ENCODE results near the gene PLAU. TPM values are rescaled to one million over a fixed set of nuclear protein-coding genes. Genes with fewer than 3 reads are reported as not detected.

PLAU gene
- total RNA-seq, 6 experiments from 2014 or later, result 0.24 to 4.3 (median 0.87) TPM

DNA sequence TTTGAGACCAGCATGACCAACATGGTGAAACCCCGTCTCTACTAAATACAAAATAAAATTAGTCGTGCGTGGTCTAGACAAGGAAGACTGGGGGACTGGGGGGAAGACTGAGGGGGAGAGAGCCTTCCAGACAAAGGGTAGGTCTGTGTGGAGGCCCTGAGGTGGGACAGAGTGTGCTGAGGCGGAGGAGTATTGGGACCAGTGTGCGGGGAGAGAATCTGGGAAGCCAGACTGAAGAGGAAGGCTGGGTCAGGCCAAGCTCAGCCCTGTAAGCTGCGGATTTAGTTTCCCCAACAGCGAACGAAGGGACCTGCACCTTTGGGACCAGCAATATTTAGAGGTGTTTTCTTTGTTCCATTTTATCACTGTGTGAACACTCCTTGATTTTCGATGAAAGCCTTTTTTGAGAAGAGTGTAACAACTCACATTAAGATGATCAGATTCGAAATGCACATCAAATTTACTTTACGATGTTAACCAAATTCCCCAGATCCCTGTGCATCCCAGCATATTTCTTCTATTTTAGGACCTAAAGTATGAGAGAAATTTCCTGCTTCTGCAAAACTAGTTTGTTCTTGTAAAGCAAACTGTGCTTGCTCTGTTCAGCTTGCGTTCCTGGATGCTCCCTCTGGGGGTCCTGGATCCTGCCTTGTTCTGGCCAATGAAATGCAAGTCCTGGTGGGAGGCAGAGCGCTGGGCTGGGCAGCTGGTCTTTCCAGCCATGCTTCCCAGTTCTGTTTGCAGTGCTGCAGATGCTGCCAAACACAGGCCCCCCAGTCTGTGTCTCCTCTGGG lies 39.4 kb downstream of the PLAU start:
- intact Hi-C loops (cut with DNase I), result no loop called here
- ATAC-seq, result no peak
- no peak for DNase-seq
- H3K36me3 ChIP-seq, result no peaks in the 10 kb centered on the region
- H3K27me3 ChIP-seq, result no peaks in the 10 kb centered on the region
- H3K4me3 ChIP-seq, result no peak overlapping the region
- H3K9me3 ChIP-seq, result no peaks in the 10 kb centered on the region
- 65% methylated on average over 13 of the region's 13 CpGs for WGBS (ENCODE audit: insufficient coverage, low coverage, low lambda C conversion rate, missing lambda C conversion rate)
- H3K4me1 ChIP-seq, result no peaks in the 10 kb centered on the region
- no peak overlapping the region for H3K27ac ChIP-seq
- TF ChIP-seq POLR2A (IDR thresholded peaks at IDR 0.05), result no peak
- TF ChIP-seq CTCF (IDR thresholded peaks at IDR 0.05), result no peak

- WGBS (ENCODE audit: insufficient coverage, low coverage, low lambda C conversion rate, missing lambda C conversion rate), result 80% methylated on average over 1 of the region's 1 CpG
- H3K27ac ChIP-seq, result no peak overlapping the region
- no peak for DNase-seq
- H3K27me3 ChIP-seq, result no peaks in the 10 kb centered on the region
- H3K36me3 ChIP-seq, result no peaks in the 10 kb centered on the region
- no peak overlapping the region for H3K4me3 ChIP-seq
- TF ChIP-seq CTCF (IDR thresholded peaks at IDR 0.05) (no peak), POLR2A (IDR thresholded peaks at IDR 0.05) (no peak)
- no peak for ATAC-seq
- H3K4me1 ChIP-seq, result no peaks in the 10 kb centered on the region
- intact Hi-C loops (cut with DNase I), result no loop called here
- H3K9me3 ChIP-seq, result no peaks in the 10 kb centered on the region
These were observed 42.7 kb downstream of the PLAU start for GRCh38 chr10:73953665-73954064.

DNA sequence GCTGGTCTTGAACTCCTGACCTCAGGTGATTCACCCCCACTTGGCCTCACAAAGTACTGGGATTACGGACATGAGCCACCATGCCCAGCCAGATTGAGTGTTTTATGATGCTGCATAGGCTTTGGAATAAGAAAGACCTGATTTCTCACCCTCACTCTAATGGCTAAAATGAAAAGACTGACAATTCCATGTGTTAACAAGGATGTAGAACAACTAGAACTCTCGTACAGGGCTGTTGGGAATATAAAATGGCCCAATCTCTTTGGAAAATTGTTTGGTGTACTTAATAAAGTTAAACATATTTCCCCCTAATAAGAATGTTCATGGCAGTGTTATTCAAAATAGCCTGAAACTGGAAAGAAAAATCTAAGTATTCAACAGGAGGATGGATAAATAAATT lies 43.8 kb downstream of the PLAU start:
- Histone ChIP-seq H3K27ac (no peak overlapping the region), H3K4me1 (no peaks in the 10 kb centered on the region), H3K9me3 (no peaks in the 10 kb centered on the region), H3K4me3 (no peak overlapping the region), H3K27me3 (no peaks in the 10 kb centered on the region), H3K36me3 (no peaks in the 10 kb centered on the region)
- ATAC-seq (no peak), DNase-seq (no peak)
- intact Hi-C loops (cut with DNase I), result no loop called here
- 94% methylated on average over 2 of the region's 2 CpGs for WGBS (ENCODE audit: insufficient coverage, low coverage, low lambda C conversion rate, missing lambda C conversion rate)
- TF ChIP-seq POLR2A (IDR thresholded peaks at IDR 0.05), result no peak
- TF ChIP-seq CTCF (IDR thresholded peaks at IDR 0.05), result no peak

DNA sequence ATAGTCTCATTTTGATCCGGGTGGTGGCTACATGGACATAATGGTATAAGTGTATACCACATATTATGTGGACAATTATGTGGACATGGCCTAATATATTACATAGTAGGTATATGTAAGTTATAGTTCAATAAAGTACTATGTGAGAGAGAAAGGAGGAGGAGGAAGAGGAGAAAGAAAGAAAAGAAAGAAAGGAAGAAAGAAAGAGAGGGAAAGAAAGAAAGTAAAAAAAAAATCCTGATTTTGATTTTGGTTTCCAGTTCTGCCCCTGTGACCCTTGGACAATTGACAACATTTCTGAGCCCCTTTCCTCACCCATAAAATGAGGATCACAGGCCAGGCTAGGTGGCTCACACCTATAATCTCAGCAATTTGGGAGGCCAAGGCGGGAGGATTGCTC lies 44.8 kb downstream of the PLAU start:
- DNase-seq, result no peak
- intact Hi-C loops (cut with DNase I), result no loop called here
- 81% methylated on average over 2 of the region's 2 CpGs for WGBS (ENCODE audit: insufficient coverage, low coverage, low lambda C conversion rate, missing lambda C conversion rate)
- Histone ChIP-seq H3K4me1 (no peaks in the 10 kb centered on the region), H3K27me3 (no peaks in the 10 kb centered on the region), H3K27ac (no peak overlapping the region), H3K9me3 (no peaks in the 10 kb centered on the region), H3K4me3 (no peak overlapping the region), H3K36me3 (no peaks in the 10 kb centered on the region)
- ATAC-seq, result no peak
- TF ChIP-seq CTCF (IDR thresholded peaks at IDR 0.05) (no peak), POLR2A (IDR thresholded peaks at IDR 0.05) (no peak)
